COLO829 (cell line): ENCODE data around the gene KIF6.
A peak's percentile ranks its signal among the peaks of the same experiment; 100 is the strongest.
"Not testable (repeated sequence)": the region's sequence is repeated elsewhere in the genome, so short reads cannot be mapped to it uniquely, and the experiment has no call there.

Experiments
- DNase-seq: peaks from one replicate; pipeline ENCODE4 v3.0.0; 2012; ENCODE audit warnings: low spot score

Gene KIF6

GRCh38 chr6:39496915-39497314, 228.3 kb downstream of the KIF6 start:
- no peak for DNase-seq

GRCh38 chr6:39496456-39496855, 228.8 kb downstream of the KIF6 start:
- no peak for DNase-seq

- DNase-seq = no peak
Observed at GRCh38 chr6:39495640-39496039, 229.6 kb downstream of the KIF6 start.

DNA sequence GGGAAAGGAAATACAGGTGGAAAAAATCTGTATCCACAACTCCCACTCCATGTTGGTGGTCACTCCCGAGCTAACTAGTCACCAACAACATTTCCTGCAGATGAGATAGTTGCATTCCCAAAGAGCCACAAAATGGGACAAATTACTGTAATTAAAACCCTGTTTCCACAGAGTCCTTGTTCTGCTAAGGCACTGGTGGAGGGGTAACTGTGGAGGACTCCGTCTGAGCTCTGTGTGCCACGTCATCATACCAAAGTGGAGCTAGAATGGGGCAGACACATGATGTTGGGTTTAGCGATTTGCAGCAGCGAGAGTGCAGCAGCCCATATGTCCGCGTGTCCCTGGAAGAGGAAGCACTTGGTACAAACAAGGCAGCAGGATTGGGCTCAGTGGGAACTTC, 230.2 kb downstream of the KIF6 start:
- no peak for DNase-seq

DNA sequence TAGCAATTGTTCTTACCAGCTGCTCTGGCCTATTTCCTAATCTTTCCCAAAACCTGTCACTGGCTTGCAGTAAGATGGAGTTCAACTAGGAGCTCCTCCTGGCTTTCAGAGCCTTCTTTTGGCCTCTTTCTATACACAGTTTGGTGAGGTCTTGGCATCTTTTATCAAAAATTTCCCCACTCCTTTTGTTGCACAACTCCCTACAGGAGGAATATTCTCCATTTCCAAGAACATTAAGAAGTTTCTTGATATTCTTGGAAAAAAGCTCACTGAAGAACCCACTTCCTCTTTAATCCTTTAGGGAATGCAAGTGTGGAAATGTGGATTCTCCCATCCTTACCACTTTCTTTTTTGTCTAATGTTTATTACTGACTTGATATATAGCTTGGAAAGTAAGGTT, 231.4 kb downstream of the KIF6 start:
- DNase-seq = no peak

GRCh38 chr6:39493174-39493573, 232.0 kb downstream of the KIF6 start:
- DNase-seq = no peak

DNA sequence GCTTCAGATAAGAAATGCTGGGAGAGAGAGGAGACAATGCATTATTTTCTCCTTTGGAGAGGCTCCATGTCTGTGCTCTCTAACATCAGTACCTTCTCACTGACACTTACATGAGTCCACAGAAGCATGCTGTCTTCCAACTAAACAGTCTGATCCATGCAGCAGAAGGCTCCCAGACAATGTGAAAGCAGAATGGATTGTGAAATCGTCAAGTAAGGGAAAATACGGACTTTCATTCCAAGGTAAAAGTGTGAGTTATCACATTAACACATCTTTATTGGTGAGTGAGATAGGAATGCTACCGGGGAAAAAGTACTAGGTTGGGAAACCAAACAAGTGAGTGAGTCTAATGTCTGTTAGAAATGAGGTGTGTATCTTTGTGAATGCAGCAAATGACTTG, 235.1 kb downstream of the KIF6 start:
- no peak for DNase-seq

GRCh38 chr6:39488255-39488879, 236.8 kb downstream of the KIF6 start:
- no peak for DNase-seq

- DNase-seq = no peak
Observed at GRCh38 chr6:39484276-39484675, 240.9 kb downstream of the KIF6 start.

- DNase-seq = not testable (repeated sequence)
Observed at GRCh38 chr6:39479819-39480218, 245.4 kb downstream of the KIF6 start.

DNA sequence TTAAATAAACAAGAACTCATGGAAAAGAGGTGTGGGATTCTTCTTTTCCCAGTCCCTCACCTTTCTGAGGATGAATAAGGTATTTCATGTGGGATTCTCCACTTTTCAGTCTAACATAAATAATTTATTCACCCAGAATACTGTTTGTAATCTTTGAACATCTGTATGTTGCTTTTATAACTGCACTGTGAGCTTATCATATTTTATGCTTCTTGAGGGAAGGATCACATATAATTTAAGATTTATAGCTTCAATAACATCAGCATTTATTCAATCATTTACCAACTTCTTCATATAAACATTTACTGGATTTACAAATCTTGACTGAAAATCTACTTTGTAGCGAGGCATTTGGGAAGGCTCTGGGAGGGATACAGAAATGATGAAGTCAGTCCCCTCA, 248.5 kb downstream of the KIF6 start:
- DNase-seq = no peak

GRCh38 chr6:39476151-39476550, 249.1 kb downstream of the KIF6 start:
- DNase-seq = no peak

GRCh38 chr6:39471954-39472659, 253.1 kb downstream of the KIF6 start:
- no peak for DNase-seq

GRCh38 chr6:39470506-39470905, 254.7 kb downstream of the KIF6 start:
- DNase-seq = no peak

DNA sequence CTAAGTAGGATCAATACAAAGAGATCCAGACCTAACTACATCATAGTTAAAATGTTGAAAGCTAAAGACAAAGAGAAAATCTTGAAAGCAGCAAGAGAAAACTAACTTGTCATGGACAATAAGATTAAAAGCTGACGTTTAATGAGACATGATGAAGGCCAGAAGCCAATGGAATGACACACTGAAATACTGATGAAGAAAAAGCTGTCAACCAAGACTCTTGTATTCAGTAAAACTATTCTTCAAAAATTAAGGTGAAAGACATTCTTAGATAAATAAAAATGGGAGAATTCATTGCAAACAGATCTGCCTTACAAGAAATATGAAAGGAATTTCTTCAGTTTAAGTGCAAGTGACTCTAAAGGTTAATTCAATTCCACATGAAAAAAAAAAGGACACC, 256.8 kb downstream of the KIF6 start:
- DNase-seq = no peak

GRCh38 chr6:39466631-39467030, 258.6 kb downstream of the KIF6 start:
- no peak for DNase-seq

- no peak for DNase-seq
Observed at GRCh38 chr6:39465539-39465938, 259.7 kb downstream of the KIF6 start.

DNA sequence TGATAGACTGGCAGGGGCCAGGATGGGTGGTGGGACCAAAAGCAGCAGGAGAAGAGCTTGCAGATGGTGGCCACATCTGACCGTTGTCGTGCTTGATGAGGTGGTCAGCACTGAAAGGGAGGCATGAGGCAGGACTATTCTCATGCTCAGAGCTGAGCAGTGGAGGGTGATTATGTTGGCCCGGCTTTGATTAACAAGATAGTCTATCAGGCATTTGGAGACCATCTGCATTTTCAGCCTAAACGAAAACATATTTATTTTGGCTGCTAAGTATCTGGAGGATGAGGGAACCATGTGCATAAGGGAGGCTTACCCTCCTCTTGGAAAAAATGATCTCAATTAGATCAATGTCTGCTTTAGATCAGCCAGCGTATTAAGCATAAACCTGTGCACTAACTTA, 261.1 kb downstream of the KIF6 start:
- DNase-seq = no peak

- DNase-seq = no peak
Observed at GRCh38 chr6:39453956-39454524, 271.2 kb downstream of the KIF6 start.

- peak; percentile 70 for DNase-seq
Observed at GRCh38 chr6:39453241-39453640, 272.0 kb downstream of the KIF6 start.

DNA sequence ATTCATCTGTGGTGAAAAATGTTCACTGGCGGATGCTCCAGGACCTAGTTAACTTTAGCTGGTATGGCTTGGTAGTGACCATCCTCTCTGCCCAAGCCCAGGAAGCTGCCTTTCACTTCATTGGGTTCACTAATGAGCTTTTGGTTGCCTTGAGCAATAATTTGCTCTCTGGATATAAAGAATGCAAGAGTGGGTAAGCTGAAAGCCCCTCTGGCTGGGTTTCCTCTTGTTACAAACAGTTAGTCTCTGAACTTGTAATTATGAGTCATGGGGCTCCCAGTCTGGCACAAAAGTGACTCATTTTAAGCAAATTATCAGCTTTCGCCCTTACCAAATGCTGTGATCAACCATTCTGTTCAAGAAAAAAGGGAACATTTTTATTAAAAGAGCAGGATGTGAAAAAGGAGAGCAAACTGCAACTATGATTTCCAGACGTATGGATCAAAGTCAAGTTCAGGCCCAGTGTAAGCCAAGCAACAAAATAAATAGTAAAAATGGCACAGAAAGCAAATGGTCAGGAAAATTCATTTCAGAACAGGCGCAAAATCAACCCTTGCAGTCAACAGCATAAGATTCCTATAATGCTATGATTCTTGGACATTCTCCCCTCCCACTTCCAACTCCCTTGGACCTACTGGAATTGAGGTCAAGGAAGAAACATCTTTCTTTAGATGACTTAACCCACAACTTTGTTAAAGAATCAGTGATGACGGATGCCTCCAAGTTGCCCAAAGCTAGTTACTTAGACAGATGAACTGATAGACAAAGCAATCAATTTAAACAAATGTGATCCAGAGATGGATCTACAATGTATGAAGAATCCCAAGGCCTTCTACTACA, 272.7 kb downstream of the KIF6 start:
- peak; percentile 88 for DNase-seq

- DNase-seq = peak; percentile 44
Observed at GRCh38 chr6:39451831-39452230, 273.4 kb downstream of the KIF6 start.

DNA sequence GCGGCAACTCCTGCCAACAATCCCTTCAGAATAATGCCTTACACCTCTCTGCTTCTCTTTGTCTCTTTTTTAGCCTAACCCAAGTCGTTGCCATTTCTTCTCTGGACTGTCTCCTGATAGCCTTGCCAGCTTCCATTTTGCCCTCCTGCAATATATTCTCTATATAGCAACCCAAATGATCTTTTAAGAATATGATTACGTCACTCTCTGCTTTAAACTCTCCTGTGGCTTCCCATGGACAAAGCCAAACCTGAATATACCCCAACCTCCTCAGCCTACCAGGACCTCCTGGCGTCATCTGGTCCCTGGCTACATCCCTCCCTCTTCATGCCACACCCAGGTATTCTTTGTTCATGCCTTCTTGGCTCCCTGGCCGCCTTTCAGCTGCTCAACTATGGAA, 276.2 kb downstream of the KIF6 start:
- no peak for DNase-seq
